MM.1S (cell line): ENCODE results near the gene C10orf143.

Experiments used
- EZH2 ChIP-seq: fragments of 300-600 bp; sonication (generic); optimal IDR thresholded peaks from 2 replicates; pipeline ENCODE3; 2017; ENCODE audit warnings: low read depth, mild to moderate bottlenecking, antibody characterized with exemption, low read length, mixed read lengths
- EZH2phosphoT487 ChIP-seq: fragments of 300-600 bp; sonication (generic); IDR thresholded peaks from 2 replicates; pipeline ENCODE4 v1.6.1; 2018; ENCODE audit warnings: antibody characterized with exemption, low read length
- TF ChIP-seq, protein P1 (sequence below): fragments of 300-600 bp; sonication (generic); IDR thresholded peaks from 2 replicates; pipeline ENCODE4 v1.5.1; 2016; ENCODE audit warnings: antibody characterized with exemption, low read length, mixed read lengths

DNA sequence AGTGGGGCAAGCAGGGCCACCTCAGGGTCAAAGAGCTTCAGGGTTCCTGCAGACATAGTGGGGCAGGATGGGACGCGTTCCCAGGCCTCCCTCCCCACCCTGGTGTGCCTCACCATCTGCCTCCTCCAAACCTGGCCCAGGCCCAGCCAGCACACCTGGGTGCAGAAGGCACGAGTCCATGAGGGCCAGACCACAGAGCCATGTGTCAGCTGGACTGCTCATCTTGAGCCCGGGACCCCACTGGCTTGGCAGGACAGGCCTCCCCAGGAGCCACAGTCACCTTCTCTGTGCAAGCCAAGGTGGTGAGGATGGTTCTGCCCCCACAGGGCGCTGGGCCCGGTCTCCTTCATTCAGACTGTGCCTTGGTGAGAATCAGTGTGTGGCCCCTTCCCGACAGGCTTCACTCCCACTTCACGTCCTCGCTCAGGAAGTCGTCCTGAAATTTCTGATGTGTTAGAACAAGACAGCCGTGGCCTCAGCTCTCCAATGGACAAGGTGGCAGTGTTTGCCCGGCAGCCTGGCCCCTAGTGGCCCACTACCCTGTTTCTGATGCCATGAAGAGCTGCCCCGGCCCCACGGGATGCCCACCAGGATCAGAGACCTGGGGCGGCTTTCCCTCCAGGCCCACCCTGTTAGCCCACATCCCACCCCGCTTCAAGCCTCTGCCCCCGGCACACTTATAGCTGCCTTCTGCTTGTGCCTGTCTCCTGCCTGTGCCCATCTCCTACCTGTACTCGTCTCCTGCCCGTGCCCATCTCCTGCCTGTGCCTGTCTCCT is 87.0 kb downstream of the C10orf143 start:
- TF ChIP-seq, protein P1, sequence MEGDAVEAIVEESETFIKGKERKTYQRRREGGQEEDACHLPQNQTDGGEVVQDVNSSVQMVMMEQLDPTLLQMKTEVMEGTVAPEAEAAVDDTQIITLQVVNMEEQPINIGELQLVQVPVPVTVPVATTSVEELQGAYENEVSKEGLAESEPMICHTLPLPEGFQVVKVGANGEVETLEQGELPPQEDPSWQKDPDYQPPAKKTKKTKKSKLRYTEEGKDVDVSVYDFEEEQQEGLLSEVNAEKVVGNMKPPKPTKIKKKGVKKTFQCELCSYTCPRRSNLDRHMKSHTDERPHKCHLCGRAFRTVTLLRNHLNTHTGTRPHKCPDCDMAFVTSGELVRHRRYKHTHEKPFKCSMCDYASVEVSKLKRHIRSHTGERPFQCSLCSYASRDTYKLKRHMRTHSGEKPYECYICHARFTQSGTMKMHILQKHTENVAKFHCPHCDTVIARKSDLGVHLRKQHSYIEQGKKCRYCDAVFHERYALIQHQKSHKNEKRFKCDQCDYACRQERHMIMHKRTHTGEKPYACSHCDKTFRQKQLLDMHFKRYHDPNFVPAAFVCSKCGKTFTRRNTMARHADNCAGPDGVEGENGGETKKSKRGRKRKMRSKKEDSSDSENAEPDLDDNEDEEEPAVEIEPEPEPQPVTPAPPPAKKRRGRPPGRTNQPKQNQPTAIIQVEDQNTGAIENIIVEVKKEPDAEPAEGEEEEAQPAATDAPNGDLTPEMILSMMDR, result no peak
- no peak for TF ChIP-seq EZH2
- TF ChIP-seq EZH2phosphoT487, result no peak
